ENCODE data around the gene SLC22A16.

Gene SLC22A16

DNA sequence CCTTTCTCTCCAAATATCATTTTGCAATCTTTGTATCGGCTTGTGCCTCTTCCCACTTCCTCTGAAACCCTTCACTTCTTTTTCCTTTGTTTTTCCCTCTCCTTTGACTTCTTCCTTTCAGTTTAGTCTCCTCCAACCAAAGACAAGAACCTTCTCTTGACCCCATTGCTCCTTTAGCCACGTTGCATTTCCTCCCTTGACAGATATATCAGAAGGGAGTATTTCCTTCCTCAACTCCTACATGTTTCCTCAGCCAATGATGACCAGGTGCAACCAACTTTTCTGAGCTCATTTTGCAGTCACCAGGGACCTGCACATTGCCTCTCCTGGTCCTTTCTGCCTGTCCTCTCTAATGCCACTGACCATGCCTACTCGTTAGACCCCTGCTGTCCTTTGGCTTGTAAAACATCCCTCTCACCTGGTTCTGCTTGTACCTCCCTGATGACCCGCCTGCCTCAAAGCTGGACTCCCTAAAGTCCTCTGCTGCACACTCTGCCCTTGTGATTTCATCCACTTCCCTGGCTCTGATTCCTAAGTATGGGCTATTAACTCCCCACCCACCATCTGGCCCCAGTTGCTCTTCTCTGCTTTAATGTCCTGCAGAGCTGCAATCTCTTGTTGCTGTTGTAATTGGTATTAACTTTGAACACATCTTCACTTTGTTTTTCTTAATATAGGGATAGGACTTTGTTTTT, 27.4 kb downstream of the SLC22A16 start:
- DNase-seq (ENCODE audit: low read depth in 2 of 2): no peak

DNA sequence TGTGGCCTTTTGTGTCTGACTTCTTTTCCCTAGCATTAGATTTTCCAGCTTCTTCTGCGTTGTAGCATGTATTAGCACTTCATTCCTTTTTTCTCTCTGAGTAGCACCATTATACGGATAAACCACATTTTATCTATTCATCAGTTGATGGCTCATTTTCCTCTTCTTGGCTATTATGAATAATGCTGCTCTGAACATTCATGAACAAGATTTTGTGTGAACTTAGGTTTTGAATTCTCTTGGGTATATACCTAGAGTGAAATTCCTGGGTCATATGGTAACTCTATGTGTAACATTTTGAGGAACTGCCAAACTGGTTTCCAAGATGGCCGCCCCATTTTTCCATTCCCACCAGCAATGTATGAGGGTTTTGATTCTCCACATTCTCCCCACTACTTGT, 28.7 kb downstream of the SLC22A16 start:
- DNase-seq (ENCODE audit: low read depth in 2 of 2): no peak

DNA sequence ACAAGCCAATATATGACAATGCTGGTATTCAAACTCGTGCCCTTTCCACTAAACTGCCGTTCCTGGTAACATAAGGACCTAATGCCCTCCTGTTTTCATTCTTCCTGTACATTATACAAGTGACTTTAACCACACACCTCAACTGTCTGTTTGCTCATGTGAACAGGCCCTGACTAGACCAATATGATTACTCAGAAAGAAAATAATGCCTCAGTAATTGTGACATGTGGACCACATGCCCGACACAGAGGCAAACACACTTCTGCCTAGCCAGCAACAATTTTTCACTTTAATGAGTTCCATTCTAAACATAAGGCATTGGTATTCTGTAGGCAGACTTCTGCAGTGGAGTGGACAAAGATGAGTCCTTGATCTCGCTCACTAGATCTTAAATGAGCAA, 30.0 kb downstream of the SLC22A16 start:
- DNase-seq (ENCODE audit: low read depth in 2 of 2): no peak

DNA sequence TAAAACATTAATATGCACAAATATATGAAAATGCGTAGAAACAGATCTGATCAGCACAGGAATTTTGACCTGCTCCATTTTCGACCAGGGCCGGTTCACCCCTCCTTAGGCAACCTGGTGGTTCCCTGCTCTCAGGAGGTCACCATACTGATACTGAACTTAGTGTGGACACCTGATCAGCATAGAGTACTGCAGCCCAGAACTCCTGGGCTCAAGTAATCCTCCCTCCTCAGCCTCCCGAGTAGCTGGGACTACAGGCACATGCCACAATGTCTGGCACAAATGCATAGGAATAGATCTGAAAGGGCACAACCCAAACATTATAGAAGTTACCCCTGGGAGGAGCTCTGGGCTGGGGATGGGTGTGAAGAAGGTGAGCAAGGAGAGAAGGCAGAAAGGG, 36.4 kb downstream of the SLC22A16 start:
- no peak for DNase-seq (ENCODE audit: low read depth in 2 of 2)

DNA sequence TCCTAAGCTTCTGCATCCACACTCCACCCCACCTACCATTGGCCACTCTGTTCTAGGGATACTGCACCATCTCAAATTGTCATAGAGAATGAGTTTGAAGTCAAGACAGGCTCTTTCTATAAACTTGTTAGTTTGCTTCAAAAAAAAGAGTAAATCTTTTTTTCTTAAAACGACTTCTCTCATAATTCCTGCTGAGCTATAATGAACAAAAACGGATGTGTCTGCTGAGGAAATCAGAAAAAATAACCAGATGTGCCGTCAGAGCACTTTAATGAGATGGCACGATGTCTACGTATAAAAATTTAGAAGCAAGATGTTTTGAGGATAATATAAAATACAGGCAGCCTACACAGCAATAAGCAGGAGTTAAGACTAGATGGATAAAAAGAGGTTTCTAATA, 37.1 kb downstream of the SLC22A16 start:
- DNase-seq (ENCODE audit: low read depth in 2 of 2): no peak

DNA sequence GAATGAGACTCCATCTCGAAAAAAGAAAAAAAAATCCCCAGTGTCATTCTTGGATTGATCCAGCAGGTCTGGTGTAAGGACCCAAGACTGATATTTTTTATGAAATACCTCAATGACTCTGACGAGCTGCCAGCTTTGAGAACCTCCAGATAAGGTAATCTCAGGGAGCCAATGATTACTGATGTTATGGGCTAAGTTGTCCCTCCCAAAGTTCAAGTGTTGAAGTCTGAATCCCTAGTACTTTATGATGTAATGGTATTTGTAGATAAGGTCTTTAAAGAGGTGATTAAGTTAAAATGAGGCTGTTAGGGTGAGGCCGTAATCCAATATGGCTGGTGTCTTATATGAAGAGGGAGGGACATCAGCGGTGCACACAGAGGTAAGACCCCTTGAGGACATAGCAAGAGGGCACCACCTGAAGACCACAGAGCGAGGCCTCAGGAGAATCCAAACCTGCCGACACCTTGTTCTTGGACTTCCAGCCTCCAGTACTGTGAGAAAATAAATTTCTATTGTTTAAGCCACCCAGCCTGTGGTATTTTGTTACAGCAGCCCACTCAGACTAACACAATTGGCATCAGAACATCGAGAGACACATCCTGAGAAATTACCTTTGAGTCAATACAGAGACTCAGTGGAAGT, 41.3 kb downstream of the SLC22A16 start:
- DNase-seq (ENCODE audit: low read depth in 2 of 2): no peak

DNA sequence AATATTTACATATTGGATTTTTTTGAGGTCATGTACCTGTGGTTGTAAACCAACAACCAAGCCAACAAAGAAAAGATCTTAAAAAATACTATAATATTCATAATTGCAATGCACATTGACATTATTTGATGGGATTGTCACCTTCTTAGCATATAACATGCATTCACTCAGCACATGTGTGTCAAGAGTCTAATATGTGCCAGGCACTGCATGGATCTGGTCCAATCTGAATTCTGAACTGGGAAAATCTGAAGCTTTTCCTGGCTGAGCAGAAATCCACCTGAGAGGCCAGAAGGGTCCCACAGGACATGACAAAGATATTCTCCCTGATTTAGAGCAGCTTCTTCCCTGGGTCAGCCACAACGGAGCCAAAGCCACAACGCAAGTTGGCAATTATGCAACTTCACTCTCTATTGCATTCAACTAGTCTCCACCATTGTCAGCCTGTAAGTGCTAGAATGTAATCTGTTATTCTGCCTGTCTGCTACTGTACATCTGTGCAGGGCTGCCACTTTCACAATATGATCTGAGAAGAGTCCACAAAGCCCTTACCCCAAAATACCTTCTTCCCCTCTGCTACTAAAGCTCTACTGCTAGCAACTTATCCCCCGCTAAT, 44.0 kb downstream of the SLC22A16 start:
- no peak for DNase-seq (ENCODE audit: low read depth in 2 of 2)

DNA sequence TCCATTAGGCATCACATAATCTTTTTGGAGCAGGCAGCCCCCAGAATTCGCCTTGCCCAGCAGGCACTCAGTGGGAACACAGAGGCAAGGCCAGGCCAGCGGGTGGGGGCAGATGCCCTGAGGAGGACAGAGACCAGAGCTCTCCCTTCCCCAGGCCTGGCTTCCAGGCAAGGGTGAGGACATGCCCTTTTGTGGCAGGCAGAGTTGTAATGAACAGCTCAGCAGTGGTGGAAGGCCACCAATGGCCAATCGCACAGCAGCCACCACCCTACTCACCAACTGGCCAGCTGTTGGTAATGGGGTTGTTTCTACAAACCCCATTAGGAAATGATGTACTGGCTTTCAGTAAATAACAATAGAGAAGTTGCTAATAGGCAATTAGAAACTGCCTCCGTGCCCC, 45.7 kb downstream of the SLC22A16 start:
- no peak for DNase-seq (ENCODE audit: low read depth in 2 of 2)

DNA sequence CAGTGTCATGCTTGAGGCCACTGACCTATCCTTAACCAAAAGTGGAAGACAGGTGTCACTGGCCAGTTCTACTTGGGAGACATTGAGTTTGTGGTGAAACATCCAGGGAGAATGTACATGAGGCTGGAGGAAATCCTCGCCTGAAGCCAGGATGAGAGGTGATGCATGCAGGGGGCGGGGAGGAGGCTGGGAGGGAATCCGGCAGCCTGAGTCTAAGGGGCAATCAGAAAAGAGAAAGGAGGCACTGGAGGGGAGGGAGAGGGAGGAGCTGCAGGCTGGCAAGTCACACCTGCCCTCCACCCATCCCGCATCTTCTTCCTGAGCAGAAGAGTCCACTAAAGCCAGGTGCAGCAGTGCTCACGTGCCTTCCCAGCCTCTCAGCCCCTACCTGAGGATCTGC, 46.2 kb downstream of the SLC22A16 start:
- DNase-seq (ENCODE audit: low read depth in 2 of 2): no peak

DNA sequence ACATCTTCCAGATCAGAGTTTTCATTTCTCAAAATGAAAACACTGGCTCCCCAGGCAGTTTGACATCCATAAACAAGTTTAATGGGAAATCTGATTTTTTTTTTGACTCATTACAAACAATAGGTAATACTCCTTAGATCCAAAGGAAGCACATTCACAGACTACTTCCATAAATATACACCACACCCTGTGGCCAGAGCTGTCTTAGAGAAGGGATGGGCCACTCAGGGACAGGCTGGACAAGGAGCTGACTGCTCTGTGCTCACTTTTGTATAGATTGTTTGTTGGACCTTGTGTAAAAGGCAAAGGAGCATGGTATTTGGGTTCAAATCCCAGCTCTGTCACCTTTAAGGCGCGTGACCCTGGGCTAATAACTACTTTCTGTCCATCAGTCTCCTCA, 48.3 kb downstream of the SLC22A16 start:
- DNase-seq (ENCODE audit: low read depth in 2 of 2): no peak

DNA sequence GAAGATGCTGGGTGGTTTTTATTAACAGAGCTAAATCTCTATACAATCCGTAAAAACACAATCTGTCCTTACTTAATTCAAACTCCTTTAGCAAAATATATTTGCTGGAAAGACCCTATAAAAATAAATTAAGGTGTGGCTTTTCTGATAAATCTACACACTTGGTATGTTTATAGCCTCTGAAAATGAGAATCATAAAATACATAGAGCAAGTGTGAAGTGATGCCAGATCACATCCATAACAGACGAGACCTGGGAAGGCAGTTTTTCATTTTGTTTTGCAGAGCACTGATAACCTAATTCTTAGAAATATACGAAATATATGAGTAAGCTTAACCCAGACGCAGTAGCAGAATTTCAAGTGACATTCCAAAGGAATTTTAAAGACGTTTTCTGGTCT, 50.6 kb downstream of the SLC22A16 start:
- no peak for DNase-seq (ENCODE audit: low read depth in 2 of 2)

DNA sequence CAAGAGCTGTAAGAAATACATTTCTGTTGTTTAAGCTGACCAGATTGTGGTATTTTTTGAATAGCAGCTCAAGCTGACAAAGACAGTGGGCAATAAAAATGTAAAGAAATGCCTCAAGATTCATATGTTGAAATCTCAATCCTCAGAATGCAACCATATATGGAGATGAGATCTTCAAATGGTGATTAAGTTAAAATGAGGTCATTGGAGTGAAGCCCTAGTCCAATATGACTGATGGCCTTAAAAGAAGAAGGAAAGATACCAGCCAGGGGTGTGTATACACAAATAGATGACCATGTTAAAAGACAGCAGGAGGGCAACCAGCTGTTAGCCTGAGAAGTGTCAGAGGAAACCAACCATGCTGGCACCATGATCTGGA, 54.0 kb downstream of the SLC22A16 start:
- DNase-seq (ENCODE audit: low read depth in 2 of 2): no peak

DNA sequence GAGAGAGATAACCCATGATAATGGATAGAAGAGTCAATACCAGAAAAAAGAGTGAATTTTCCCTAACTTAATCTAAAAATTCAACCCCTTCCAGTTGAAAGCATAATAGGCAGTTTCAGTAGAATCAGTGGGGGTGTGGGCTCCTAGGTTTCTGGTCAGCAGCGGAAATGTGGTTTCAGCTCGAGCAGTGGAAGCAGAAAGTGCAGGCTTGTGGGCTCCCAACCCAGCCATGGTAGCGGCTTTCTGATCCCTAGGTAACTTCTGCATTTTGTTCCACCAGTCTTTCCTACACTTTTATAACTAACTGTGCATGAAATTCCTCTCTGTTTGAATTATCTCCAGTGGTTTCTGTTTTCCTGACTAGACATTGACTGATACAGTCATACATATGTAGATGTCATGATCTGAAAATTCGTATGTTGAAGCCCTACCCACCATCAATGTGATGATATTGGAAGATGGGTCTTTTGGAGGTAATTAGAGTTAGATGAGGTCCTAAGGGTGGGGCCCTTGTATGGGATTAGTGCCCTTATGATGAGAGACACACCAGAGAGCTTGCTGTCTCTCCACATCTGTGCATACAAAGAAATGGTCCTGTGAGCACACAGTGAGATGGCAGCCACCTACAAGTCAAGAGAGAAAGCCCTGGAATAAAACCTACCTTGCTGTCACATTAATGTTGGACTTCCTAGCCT, 54.5 kb downstream of the SLC22A16 start:
- no peak for DNase-seq (ENCODE audit: low read depth in 2 of 2)

DNA sequence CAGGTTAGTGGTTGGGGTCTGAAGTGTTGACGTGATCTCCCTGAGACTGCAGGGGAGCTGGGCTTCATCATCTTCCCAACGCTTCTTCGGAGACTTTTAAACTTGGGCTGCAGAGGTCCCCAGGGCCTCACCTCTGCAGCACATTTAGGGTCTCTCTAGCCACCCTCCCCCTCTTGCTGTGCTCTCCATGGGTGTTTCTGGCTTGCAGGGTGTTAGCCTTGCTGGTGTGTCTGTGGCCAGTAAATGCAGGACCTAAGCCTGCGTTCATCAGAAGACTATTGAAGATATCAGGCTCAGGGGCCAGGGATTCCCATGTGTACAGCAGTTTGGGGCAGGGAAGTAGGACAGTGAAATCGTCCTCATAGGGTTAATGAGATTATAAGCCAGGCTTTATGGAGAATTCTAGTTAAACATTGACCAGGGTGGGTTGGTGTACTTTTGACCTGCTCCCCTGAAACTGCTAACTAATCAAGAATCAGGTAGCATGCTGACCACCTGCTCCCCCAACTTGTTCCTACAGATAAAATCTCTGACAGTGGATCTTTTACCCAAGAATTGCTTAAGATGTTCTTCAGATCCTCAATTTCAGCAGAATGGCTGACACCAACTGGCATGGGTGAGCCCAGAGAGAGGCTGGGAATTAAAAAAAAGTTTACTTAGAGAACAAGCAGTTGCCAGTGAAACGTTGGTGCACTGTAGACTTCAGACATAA, 57.2 kb downstream of the SLC22A16 start:
- DNase-seq (ENCODE audit: low read depth in 2 of 2): no peak

DNA sequence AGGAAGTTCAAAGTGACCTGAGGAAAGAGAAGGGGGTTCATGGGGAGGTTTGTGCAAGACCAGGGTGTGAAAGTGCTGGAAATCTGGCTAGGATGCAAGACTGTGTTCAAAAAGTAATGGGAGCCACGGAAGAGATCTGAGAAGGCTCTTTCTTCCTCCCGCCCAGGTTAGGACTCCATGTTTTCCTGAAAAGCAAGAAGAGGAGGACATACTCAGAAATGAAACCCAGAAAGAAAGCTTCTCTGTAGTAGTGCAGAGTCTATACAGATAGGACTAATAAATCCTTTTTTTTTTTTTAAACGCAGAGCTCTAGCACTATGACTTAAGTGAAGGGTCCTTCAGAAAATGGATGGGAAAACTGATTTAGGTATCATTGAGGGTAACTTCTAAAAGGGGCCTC, 57.8 kb downstream of the SLC22A16 start:
- DNase-seq (ENCODE audit: low read depth in 2 of 2): no peak

DNA sequence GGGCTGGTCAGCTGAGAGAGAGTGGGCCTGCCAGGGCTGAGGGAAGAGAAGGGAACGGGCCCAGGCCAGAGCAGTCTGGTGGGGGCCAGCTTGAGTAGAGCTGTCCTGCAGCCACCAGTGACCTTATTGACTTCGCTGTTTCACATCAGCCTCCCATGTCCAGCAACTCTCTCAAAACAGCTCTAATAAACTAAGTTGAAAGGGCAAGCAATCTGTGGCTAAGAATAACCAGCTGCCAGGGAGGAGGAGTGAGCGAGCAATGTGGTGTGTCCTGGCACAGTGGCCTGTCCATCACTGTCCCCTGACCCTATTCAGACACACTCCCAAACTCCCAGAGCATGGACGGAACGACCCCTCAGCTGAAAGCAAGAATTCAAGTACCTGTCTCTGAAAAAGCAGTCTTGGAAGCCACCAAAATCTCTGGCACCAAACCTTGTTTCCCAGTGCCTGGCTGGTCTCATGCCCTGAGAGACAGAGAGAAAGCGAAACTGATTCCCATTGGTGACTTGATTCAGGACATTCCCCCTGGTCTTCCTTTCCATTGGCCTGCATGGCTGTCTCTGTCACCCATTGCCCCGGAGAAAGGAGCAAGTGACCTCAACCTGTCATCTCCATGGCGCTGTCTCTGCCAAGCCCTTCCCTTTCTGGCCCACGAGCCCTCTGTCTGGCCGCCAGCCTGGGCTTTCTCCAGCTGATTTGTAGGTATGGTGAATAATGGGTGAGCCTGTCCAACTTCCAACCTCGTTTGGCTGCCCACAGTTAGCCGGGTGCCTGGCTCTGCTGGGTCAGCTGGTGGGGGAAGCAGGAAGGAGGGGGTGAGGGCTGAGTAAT, 61.1 kb downstream of the SLC22A16 start, which contains the start of gene DDO:
DDO (minus strand) TSS at position 490 of the 831 bp plus-strand sequence. CDS start 2,113 bp downstream, outside the sequence.
- DNase-seq (ENCODE audit: low read depth in 2 of 2): no peak

DNA sequence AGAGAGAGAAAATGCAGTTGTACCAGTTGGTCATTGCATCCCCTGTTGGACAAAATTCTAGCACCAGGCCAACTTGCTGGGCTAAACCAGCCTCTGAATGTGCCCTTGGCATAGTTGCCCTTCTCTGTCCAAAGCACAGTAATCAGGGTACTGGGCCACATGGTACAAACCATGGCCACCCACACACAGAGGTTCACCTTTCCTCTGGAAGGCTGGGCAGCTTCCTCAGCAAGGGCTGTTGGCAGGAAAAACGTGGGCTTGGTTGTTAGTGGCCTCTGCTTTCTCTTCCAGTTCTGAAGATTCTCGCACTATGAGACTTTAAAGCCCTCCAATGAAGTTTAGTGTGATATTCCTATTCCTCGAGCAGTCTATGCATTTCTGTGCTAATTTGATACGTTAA, 61.7 kb downstream of the SLC22A16 start:
- no peak for DNase-seq (ENCODE audit: low read depth in 2 of 2)

DNA sequence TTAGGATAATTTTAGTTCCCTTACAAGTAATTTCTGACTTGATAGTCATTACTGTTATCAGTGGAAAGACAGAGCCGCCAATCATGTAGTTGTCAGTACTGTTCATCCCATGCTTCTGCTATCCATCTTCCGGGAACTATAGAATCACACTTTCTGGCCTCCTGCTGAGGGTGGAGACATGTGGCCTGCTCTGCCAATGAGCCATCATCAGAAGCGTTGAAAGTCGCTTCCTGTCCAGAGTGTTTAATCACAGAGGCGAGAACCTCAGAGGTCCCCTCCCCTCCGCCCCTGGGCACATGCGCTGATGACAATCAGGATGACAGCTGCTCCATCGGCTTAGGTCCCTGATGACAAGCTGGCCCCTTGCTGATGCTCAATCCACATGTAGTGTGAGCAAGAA, 64.1 kb downstream of the SLC22A16 start:
- DNase-seq (ENCODE audit: low read depth in 2 of 2): no peak

DNA sequence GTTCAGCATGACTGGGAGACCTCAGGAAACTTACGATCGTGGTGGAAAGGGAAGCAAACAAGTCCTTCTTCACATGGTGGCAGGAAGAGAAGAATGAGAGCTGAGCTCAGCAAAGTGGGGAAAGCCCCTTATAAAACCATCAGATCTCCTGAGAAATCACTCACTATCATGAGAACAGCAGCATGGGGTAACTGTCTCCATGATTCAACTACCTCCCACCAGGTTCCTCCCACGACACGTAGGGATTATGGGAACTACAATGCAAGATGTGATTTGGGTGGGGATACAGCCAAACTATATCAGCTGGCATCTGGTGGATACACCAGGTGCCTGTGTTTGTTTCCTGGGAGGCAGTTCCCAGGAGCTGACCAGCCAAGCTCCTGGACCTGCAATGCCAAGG, 65.9 kb downstream of the SLC22A16 start:
- no peak for DNase-seq (ENCODE audit: low read depth in 2 of 2)

DNA sequence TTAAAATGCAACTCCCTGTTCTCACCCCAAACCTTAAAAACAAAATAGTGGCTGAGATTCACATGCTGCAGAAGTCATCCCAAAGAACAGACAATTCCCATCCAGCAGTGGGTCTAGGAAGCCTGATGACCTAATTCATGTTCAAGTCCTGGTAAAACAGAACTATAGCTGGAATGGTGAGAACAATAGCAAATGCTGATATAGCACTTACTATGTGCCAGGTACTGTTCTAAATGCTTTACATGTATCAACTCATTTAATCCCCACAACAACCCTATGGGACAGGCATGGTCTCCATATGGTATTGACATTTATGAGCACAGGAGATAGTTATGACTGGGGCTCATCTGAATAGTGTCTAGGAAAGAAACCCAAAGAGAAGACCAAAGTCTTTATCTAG, 66.6 kb downstream of the SLC22A16 start:
- DNase-seq (ENCODE audit: low read depth in 2 of 2): no peak

DNA sequence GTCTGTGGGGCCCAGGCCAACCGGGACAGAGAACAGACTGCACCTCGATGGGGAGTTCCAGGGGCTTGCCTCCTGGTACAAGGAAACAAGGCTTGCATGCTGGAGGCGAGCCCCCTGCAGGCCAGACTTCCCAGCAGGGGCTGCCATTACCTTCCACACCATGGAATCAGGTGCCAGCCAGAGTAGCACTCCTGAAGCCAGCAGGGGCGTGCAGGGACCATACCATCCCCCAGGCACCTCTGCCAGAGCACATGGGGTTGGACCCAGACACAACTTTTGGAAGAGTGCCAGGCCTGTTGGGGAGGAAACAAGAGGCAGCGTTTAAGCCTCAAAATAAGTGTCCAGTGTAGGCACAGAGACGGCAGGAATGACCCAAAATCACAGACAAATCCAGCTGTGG, 67.5 kb downstream of the SLC22A16 start:
- DNase-seq (ENCODE audit: low read depth in 2 of 2): no peak

All from stimulated activated CD8-positive, alpha-beta memory T cell treated with anti-CD3 and anti-CD28 coated beads, Interleukin-7, amount 100 ng/mL, for 1 hour (primary cell).